ENCODE results near the gene C10orf67. TPM values are rescaled to one million over a fixed set of nuclear protein-coding genes. Genes with fewer than 3 reads are reported as not detected.

The C10orf67 gene
- total and polyA plus RNA-seq, 2 donors (not counting 1 experiment from before 2014, with no cell fraction given) = not detected

DNA sequence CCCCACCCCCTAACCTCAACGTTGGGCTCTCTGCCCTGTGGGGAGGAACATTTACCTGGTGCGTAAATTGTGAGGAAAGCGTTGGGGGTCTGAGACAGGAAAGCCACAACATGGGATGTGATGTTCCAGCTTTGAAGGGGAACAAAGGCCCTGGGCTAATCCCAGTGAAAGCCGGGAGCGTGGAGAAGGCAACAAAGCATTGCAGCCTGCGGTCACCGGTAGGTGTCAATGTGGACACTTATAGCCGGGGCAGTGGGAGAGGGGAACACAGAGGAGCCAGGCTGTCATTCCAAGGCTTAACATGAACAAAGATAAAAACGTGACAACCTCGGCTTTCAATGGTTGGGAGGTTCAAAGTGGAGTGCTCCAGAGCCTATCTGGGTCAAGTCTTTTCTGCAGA, 139.8 kb downstream of the C10orf67 start:
- Histone ChIP-seq H3K9ac (ENCODE audit: low read length) (no peak overlapping the region), H3K4me3 (ENCODE audit: control extremely low read depth in 1 of 5, extremely low read depth in 1 of 5, insufficient read depth in 1 of 5, low read depth in 2 of 5, low read length in 4 of 5) (no peak overlapping the region), H2AFZ (ENCODE audit: insufficient read depth, low read depth, low read length, poor library complexity, severe bottlenecking) (no peak overlapping the region), H3K36me3 (replicated peaks in 1 of 2; ENCODE audit: control extremely low read depth in 1 of 2, control insufficient read depth in 1 of 2, extremely low read depth in 1 of 2, insufficient read depth in 2 of 2, low read length in 1 of 2) (no peaks in the 10 kb centered on the region), H4K20me1 (ENCODE audit: control insufficient read depth, insufficient read depth, low read length, poor library complexity, severe bottlenecking) (no peaks in the 10 kb centered on the region), H3K4me1 (ENCODE audit: control insufficient read depth in 2 of 2, insufficient read depth in 2 of 2, low read length in 2 of 2) (no peaks in the 10 kb centered on the region), H3K4me2 (replicated peaks; ENCODE audit: low read depth, low read length, poor library complexity, severe bottlenecking) (no peak overlapping the region), H3K27ac (ENCODE audit: low read length in 2 of 2) (no peak overlapping the region), H3K27me3 (replicated peaks in 1 of 4; ENCODE audit: control extremely low read depth in 1 of 4, control insufficient read depth in 3 of 4, insufficient read depth in 4 of 4, low read length in 3 of 4) (peaks cover 0 to 27% (median 16%) of the 10 kb centered on the region in 4 experiments), H3K79me2 (ENCODE audit: control insufficient read depth, insufficient read depth, low read length) (no peaks in the 10 kb centered on the region), H3K9me3 (ENCODE audit: control extremely low read depth in 1 of 3, control insufficient read depth in 2 of 3, insufficient read depth in 1 of 3, low read length in 2 of 3) (peaks cover 0 to 3% (median 0%) of the 10 kb centered on the region in 3 donors)
- ChIA-PET POLR2A (no interaction called here), CTCF (interaction anchor here (1.0 kb wide), 1 partner anchor 10 kb away, joined by 3 read pairs; no protein-coding TSS in a partner anchor)
- peaks cover 64% of the 10 kb centered on the region for H3K27me3 Mint-ChIP-seq
- DNase-seq = no peak
- intact Hi-C loops (cut with micrococcal nuclease) = no loop called here
- H3K4me3 Mint-ChIP-seq = no peak overlapping the region
- H3K9me3 Mint-ChIP-seq (ENCODE audit: insufficient read depth) = no peaks in the 10 kb centered on the region
- no peak overlapping the region for H3K27ac Mint-ChIP-seq
- WGBS (ENCODE audit: insufficient coverage) = 8% methylated on average over 8 of the region's 10 CpGs
- no peaks in the 10 kb centered on the region for H3K4me1 Mint-ChIP-seq
- TF ChIP-seq, protein P1, sequence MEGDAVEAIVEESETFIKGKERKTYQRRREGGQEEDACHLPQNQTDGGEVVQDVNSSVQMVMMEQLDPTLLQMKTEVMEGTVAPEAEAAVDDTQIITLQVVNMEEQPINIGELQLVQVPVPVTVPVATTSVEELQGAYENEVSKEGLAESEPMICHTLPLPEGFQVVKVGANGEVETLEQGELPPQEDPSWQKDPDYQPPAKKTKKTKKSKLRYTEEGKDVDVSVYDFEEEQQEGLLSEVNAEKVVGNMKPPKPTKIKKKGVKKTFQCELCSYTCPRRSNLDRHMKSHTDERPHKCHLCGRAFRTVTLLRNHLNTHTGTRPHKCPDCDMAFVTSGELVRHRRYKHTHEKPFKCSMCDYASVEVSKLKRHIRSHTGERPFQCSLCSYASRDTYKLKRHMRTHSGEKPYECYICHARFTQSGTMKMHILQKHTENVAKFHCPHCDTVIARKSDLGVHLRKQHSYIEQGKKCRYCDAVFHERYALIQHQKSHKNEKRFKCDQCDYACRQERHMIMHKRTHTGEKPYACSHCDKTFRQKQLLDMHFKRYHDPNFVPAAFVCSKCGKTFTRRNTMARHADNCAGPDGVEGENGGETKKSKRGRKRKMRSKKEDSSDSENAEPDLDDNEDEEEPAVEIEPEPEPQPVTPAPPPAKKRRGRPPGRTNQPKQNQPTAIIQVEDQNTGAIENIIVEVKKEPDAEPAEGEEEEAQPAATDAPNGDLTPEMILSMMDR (IDR thresholded peaks at IDR 0.05) = no peak
- TF ChIP-seq EZH2 (IDR thresholded peaks at IDR 0.05; ENCODE audit: borderline replicate concordance, insufficient read depth, low read depth, low read length, poor library complexity, severe bottlenecking) = no peak
- ATAC-seq (ENCODE audit: low read depth) = no peak

DNA sequence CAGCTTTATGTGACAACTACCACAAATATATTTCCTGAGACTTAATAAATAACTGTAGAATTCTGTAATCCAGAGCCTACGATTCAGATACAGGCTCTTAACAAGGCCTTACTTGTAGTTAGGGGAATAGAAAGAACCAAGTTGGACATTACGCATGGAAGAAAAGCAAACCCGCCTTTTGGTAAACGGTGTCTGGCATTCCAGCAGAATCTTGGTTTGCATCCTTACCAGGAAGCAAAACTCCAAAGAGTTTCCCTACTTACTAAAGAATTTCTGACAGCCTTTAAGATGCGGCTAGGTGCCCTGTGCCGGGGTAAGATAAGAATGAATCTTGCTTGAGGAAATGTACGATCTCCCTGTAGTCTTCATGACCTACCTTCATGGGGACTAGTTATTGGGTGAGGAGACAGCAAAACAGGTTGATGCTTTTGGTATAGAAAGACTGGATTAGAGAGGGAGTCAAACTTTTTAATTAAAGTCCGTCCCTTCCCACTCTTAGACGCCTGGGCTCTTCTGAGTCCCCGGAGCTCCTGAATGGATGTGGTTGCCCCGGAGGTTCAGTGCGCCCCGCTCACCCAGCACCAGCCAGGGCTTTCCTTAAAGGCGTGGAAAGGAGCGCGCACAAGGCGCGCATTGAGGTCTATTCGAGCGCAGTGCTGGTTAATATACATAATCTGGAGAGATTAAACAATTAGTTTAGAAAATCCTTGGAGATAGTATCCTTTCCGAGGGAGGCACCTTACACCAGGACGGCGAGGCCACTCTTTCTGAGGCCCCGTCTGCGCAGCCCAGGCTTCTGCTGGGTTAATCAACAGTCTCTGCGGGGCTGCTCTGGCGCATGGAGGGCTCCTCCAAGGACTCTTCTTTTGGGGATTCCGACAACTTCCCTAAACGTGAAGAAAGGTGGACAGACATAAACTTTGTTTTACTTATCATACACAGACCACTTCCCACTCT, 140.9 kb downstream of the C10orf67 start:
- Histone ChIP-seq H3K36me3 (replicated peaks in 1 of 2; ENCODE audit: control extremely low read depth in 1 of 2, control insufficient read depth in 1 of 2, extremely low read depth in 1 of 2, insufficient read depth in 2 of 2, low read length in 1 of 2) (no peaks in the 10 kb centered on the region), H3K9ac (ENCODE audit: low read length) (no peak overlapping the region), H3K4me1 (ENCODE audit: control insufficient read depth in 2 of 2, insufficient read depth in 2 of 2, low read length in 2 of 2) (no peaks in the 10 kb centered on the region), H4K20me1 (ENCODE audit: control insufficient read depth, insufficient read depth, low read length, poor library complexity, severe bottlenecking) (no peaks in the 10 kb centered on the region), H2AFZ (ENCODE audit: insufficient read depth, low read depth, low read length, poor library complexity, severe bottlenecking) (no peak overlapping the region), H3K79me2 (ENCODE audit: control insufficient read depth, insufficient read depth, low read length) (no peaks in the 10 kb centered on the region), H3K4me2 (replicated peaks; ENCODE audit: low read depth, low read length, poor library complexity, severe bottlenecking) (no peak overlapping the region), H3K27ac (ENCODE audit: low read length in 2 of 2) (no peak overlapping the region), H3K4me3 (ENCODE audit: control extremely low read depth in 1 of 5, extremely low read depth in 1 of 5, insufficient read depth in 1 of 5, low read depth in 2 of 5, low read length in 4 of 5) (no peak overlapping the region), H3K9me3 (ENCODE audit: control extremely low read depth in 1 of 3, control insufficient read depth in 2 of 3, insufficient read depth in 1 of 3, low read length in 2 of 3) (peaks cover 0 to 3% (median 0%) of the 10 kb centered on the region in 3 donors), H3K27me3 (replicated peaks in 1 of 4; ENCODE audit: control extremely low read depth in 1 of 4, control insufficient read depth in 3 of 4, insufficient read depth in 4 of 4, low read length in 3 of 4) (peaks cover 0 to 38% (median 19%) of the 10 kb centered on the region in 4 experiments)
- H3K27me3 Mint-ChIP-seq = peaks cover 58% of the 10 kb centered on the region
- no peak for DNase-seq
- H3K27ac Mint-ChIP-seq = no peak overlapping the region
- H3K4me1 Mint-ChIP-seq = no peaks in the 10 kb centered on the region
- ATAC-seq (ENCODE audit: low read depth) = no peak
- POLR2A ChIA-PET = no interaction called here
- no peaks in the 10 kb centered on the region for H3K9me3 Mint-ChIP-seq (ENCODE audit: insufficient read depth)
- TF ChIP-seq EZH2 (IDR thresholded peaks at IDR 0.05; ENCODE audit: borderline replicate concordance, insufficient read depth, low read depth, low read length, poor library complexity, severe bottlenecking) = no peak
- TF ChIP-seq, protein P1 (IDR thresholded peaks at IDR 0.05) = no peak
- CTCF ChIA-PET = no interaction called here
- WGBS (ENCODE audit: insufficient coverage) = 23% methylated on average over 21 of the region's 29 CpGs
- H3K4me3 Mint-ChIP-seq = no peak overlapping the region
- intact Hi-C loops (cut with micrococcal nuclease) = no loop called here
